ENCODE data around the gene MBL2. TPM values are rescaled to one million over a fixed set of nuclear protein-coding genes. Genes with fewer than 3 reads are reported as not detected.

MBL2 gene
- total and polyA plus RNA-seq, 2 of the 8 experiments (the other 6 are each of a cell fraction or from before 2014, with no cell fraction given), result not detected

- H3K4me3 ChIP-seq (ENCODE audit: extremely low read depth in 1 of 4, insufficient read depth in 2 of 4, low read depth in 3 of 4, low read length in 4 of 4), result no peak overlapping the region
- CTCF ChIA-PET (ENCODE audit: partially characterized antibody), result interaction anchor here (2.1 kb wide), 1 partner anchor 12 kb away, joined by 6 read pairs; no protein-coding TSS in a partner anchor
- no peaks in the 10 kb centered on the region; the same call in 1 of the 2 replicates for H3K23me2 ChIP-seq (ENCODE audit: low read depth, low read length)
- no peak overlapping the region for H2BK15ac ChIP-seq (ENCODE audit: low read length)
- H2AK5ac ChIP-seq (ENCODE audit: low read depth, low read length), result no peak overlapping the region
- H4K8ac ChIP-seq (ENCODE audit: extremely low read depth, insufficient read depth, low read length), result no peak overlapping the region
- no peak overlapping the region for H2BK5ac ChIP-seq (ENCODE audit: low read depth, low read length)
- no peak for FAIRE-seq
- POLR2A ChIA-PET (ENCODE audit: partially characterized antibody), result no interaction called here
- no peaks in the 10 kb centered on the region for H3K79me1 ChIP-seq (ENCODE audit: low read depth, low read length)
- no peak overlapping the region for H3K4ac ChIP-seq (replicated peaks; ENCODE audit: insufficient read length, low read depth, low read length)
- no peaks in the 10 kb centered on the region for H3K36me3 ChIP-seq (ENCODE audit: control insufficient read depth in 2 of 4, insufficient read depth in 4 of 4, low read length in 3 of 4)
- no peak for DNase-seq (ENCODE audit: low read depth in 1 of 2, low spot score in 2 of 2)
- no peaks in the 10 kb centered on the region for H3K79me2 ChIP-seq (ENCODE audit: control insufficient read depth in 1 of 2, insufficient read depth in 2 of 2, low read length in 2 of 2)
- 76% methylated on average over 3 of the region's 3 CpGs; no CpG with 5 or more reads in 1 of the 2 experiments for WGBS, 2 experiments (ENCODE audit: extremely low coverage in 1 of 2, insufficient coverage in 1 of 2, insufficient read length in 1 of 2, insufficient replicate concordance in 2 of 2, low coverage in 1 of 2, low lambda C conversion rate in 2 of 2, missing lambda C conversion rate in 1 of 2)
- H2AFZ ChIP-seq (ENCODE audit: low read length), result no peak overlapping the region
- no peak overlapping the region for H2BK20ac ChIP-seq (ENCODE audit: low read length)
- no peaks in the 10 kb centered on the region for H4K20me1 ChIP-seq (replicated peaks in 1 of 2; ENCODE audit: control insufficient read depth in 1 of 2, insufficient read depth in 2 of 2, low read length in 2 of 2)
- H3K9me3 ChIP-seq (ENCODE audit: insufficient read depth in 2 of 2, low read depth in 1 of 2, low read length in 1 of 2), result 0 out of 4 replicates have a peak, but pooled peaks cover 0 to 3% of the 10 kb centered on the region in 2 experiments
- H3K14ac ChIP-seq (ENCODE audit: insufficient read length), result no peak overlapping the region
- no peak overlapping the region for H2BK120ac ChIP-seq (replicated peaks; ENCODE audit: low read depth, low read length)
- no peak overlapping the region for H3K27ac ChIP-seq (ENCODE audit: low read depth, low read length)
- H3K4me2 ChIP-seq (ENCODE audit: insufficient read depth in 1 of 2, low read depth in 2 of 2, low read length in 2 of 2), result no peak overlapping the region
- no peaks in the 10 kb centered on the region for H3K4me1 ChIP-seq (replicated peaks in 1 of 4; ENCODE audit: control insufficient read depth in 3 of 4, insufficient read depth in 4 of 4, low read length in 3 of 4)
- TF ChIP-seq CREB1 (IDR thresholded peaks at IDR 0.05) (no peak), NRF1 (IDR thresholded peaks at IDR 0.05; ENCODE audit: low read depth, low read length) (no peak), HDAC2 (IDR thresholded peaks at IDR 0.05; ENCODE audit: borderline replicate concordance in 1 of 2, low read depth in 2 of 2, low read length in 2 of 2) (no peak)
- no peaks in the 10 kb centered on the region for H3K27me3 ChIP-seq (replicated peaks in 1 of 4; ENCODE audit: control insufficient read depth in 3 of 4, extremely low read depth in 1 of 4, insufficient read depth in 3 of 4, low read length in 3 of 4)
- no peak overlapping the region for H2BK12ac ChIP-seq (ENCODE audit: low read depth, low read length)
- H3K23ac ChIP-seq (ENCODE audit: insufficient read length), result no peak overlapping the region
- H3K56ac ChIP-seq (replicated peaks; ENCODE audit: insufficient read length, low read depth, low read length), result no peak overlapping the region
- H4K91ac ChIP-seq (replicated peaks; ENCODE audit: insufficient read length, low read length), result no peak overlapping the region
- H3K9ac ChIP-seq (replicated peaks in 1 of 4; ENCODE audit: extremely low read depth in 1 of 4, low read depth in 3 of 4, low read length in 3 of 4), result no peak overlapping the region
- H4K5ac ChIP-seq (ENCODE audit: insufficient read length, low read depth, low read length), result no peak overlapping the region
- no peak overlapping the region for H3K18ac ChIP-seq (ENCODE audit: extremely low read depth, low read length)
Observed at GRCh38 chr10:52752801-52753445, 19.7 kb downstream of the MBL2 start.
